HG03442 (cell line): ENCODE results near the gene WIPF3.

Source experiments
- ATAC-seq: cut with Tn5 transposase; IDR thresholded peaks from one replicate; pipeline ENCODE4 v1.9.1; 2021; ENCODE audit warnings: mild to moderate bottlenecking, moderate library complexity; ENCODE audit not compliant: unreplicated experiment

WIPF3 gene, protein sequence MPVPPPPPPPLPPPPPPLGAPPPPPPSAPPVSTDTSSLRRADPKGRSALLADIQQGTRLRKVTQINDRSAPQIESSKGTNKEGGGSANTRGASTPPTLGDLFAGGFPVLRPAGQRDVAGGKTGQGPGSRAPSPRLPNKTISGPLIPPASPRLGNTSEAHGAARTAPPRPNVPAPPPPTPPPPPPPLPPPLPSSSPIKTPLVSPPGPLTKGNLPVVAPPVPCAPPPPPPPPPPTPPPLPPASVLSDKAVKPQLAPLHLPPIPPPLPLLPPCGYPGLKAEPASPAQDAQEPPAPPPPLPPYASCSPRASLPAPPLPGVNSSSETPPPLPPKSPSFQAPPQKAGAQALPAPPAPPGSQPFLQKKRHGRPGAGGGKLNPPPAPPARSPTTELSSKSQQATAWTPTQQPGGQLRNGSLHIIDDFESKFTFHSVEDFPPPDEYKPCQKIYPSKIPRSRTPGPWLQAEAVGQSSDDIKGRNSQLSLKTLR

GRCh38 chr7:29806208-29806994 lies at the start of gene WIPF3:
TSS of gene WIPF3 (plus strand) at chr7:29806508. CDS start at chr7:29834725, 28,217 bp downstream.
- no peak for ATAC-seq

DNA sequence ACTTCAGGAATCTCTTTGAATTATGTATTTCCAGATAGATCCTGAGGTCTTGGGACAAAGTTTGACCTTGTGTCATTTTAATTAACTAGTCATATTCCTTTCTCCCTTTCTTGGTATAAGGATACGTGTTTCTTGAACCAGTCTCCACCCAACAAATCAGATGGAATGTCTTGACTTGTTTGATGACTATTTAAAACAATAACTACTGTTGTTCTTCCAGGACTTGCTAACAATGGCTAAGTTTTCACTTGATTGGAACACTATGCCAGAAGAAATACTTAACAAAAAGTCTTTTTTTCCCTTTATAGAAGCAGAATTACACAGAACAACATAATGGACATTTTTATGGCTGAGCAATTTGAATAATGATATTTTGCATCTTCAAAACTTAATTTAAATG lies 43.0 kb upstream of the WIPF3 start:
- no peak for ATAC-seq

DNA sequence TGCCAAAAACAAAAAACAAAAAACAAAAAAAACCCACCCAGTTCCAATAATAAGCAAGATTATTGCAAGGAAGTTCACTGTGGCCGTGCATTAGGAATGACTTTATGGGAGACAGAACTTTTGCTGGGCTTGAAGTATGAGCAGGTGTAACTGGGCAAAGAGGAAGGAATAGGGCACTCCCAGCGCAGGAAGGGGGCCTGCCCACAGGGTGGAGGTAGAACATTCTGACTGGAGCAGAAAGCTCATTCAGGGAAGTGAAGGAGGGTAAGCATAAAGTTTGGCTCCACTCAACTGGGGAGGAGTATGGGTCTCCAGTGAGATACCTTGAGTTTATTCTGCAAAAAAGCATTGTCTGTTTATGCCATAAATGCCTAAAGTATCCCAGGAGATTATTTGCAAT lies 42.1 kb upstream of the WIPF3 start:
- ATAC-seq = no peak

- ATAC-seq = no peak
Observed at GRCh38 chr7:29765490-29765889, 40.8 kb upstream of the WIPF3 start.

DNA sequence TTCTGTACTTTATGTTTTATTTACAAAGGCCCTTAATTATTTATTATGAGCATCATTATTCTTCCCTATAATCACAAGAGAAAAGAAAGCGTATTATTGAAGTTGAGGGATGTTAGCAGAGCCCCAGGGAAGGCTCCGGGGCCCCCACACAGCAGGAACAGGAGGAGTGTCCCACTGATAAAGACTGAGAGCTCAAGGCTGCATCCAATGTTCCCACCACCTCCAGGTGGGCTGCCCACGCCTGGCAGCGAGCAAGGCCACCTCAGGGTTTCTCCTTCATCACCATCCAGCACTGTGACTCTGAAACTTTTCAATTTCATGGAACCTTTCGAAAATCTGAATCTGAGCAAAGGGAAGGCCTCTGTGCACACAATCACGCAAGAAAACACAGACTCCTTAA lies 35.9 kb upstream of the WIPF3 start:
- ATAC-seq = no peak

DNA sequence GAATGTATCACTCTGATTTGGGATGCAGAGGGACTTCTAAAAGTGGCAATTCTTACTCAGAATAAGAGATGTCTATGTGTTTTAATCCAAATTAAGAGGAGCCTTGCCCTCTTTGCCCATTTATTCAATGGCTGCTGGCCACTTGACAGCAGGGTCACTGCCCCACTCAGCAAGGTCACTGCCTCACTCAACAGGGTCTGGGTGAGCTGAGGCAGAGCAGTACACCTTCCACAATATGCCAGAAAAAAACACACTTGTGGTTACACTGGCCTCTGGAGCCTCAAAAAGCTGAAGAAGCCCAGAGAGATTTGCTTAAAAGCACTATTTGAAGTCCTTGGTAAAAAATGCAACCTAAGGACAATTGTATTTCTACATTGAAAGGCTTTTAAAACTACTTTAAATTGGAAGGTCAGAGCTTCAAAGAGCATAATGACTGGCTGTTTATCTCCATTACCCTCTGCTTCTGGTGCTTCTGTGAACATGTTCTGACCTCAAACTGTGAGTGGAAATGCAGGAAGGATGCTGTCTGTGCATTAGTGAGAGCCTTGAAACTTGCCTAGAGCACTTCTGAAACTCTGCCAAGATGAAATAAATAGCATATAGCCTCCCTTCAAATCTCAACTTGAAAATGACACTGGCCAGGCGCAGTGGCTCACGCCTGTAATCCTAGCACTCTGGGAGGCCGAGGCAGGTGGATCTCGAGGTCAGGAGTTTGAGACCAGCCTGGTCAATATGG lies 35.1 kb upstream of the WIPF3 start:
- ATAC-seq = no peak

GRCh38 chr7:29779017-29779416 lies 27.3 kb upstream of the WIPF3 start:
- ATAC-seq = no peak

DNA sequence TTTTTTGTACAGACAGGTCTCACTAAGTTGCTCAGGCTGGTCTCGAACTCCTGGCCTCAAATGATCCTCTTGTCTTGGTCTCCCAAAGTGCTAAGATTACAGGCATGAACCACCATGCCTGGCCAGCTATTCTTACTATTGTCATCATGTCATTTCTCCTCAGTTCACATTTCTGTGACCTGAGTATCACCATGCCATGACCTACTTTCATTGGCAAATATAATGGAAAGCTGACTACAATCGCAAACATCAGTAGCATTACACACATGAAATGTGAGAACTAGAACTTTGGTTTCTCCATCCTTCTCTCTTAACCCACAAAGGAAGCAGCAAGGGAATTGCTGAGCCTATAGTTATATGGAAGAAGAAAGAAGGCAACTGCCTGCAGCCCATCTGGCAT lies 26.0 kb upstream of the WIPF3 start:
- ATAC-seq = no peak

DNA sequence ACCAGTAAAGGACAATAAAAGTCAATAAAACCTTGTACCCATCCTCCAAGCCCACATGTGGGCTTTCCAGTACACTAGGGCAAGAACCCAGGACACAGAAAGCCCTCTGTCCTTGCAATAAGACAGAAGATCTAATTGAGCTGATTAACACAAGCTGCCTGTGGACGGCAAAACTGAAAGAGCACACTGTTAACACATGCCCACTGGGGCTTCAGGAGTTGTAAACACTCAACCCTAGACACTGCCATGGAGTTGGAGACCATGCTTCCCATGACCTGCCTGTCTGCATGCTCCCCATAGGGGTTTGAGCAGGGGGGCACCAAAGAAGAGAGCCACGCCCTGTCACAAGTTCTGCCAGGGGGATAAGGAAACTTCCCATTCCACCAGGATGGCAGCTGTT lies 22.6 kb upstream of the WIPF3 start:
- ATAC-seq = no peak

DNA sequence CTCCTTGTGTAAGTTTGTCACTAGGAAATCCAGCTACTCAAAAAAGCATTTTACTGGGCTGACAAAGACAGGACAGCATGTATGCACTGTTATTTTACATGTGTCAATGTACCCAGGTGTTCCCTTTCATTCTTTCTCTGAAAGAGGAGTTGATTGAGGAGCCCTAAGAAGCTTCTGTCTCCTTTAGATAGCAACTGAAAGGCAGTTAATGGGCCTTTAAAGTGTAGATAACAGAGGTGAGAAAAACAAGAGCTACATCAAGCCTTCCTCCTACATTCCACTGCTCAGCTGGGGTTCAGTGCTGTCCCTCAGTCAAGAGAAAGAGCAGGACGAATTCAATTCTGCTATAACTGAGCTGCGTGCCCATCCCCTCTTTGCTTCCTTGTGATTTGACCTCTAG lies 12.8 kb upstream of the WIPF3 start:
- ATAC-seq = no peak

DNA sequence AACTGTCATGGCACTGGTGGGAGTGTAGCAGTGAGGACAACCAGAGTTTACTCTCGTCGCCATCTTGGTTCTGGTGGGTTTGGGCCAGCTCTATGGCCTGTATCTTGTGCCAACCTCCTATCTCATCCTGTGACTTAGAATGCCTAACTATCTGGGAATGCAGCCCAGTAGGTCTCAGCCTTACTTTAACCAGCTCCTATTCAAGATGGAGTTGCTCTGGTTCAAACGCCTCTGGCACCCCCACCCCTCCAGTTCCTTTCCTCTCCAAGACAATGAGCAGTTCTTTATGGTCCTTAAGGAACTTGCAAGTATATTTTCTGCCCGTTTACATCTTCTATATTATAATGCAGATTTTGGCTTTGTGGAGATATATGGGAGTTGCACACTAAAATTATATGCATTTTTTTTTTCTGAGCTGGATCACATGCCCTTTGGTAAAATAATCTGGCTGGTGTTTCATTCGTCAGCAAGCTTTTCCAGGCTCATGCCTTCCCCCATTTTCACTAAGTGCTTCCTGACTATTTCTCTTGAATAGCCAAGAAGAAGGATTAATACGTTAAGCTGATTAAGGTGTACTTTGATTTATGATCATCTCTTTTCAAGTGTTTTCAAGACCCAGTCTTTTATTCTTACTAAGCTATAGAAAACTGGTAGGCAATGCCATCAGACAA lies 11.2 kb upstream of the WIPF3 start:
- no peak for ATAC-seq

DNA sequence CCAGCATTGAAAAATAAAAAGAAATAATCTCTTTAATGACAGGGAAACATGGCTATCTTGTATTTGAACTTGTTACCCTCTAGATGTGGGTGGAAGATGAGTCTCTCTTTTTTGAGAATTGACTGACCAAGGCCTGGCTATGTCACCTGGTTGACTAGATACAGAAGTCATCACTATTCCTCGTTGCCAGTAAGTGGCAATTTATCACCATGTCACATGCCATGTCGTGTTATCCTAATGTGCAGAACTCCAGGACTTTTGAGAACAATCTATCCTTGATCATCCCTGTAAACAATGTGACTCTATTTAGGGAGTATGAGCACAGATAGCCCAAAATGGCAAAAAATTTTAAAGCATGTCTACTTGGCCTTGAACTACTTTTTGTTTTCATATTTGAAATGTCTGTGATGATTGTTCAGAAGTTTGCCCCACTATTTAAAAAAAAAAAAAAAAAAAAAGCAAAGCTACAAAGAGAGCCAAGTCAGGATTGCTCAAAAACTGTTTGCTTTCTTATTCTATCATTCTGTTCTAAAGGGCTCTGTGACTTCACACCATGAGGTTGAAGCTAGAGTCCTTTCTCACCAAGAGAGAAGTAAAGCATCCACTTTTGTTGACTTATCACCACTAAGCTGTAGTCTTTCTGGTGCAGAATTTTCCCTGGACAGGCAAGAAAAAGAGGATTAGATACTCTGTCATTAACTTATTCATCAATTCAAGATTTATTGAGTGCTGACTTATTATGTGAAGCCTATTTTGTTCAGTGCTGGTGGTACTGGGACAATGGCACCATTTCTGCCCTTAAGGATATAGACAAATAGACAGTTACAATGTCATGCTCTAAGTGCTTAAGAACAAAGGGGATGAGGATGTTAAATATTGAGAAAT lies 10.4 kb upstream of the WIPF3 start:
- ATAC-seq = no peak

- ATAC-seq = no peak
Observed at GRCh38 chr7:29797112-29797944, 9.0 kb upstream of the WIPF3 start.

DNA sequence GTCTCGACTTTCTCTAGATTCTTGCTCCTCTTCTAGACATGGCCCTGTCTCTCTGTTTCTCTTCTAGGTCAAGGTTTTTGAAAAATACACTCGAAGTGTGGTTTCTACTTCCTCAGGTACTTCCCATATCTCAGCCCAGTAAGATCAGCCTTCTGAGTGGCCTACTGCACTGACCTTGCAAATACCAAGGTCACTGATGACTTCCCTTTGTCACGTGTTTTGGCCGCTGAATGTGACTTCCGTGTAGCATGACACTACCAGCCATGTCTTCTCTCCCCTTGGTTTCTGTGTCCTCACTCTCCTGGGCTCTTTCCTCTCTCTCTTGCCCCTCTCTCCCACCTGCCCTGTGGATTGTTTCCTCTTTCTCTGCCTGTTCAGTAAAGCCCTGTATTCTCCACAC lies 7.9 kb upstream of the WIPF3 start:
- no peak for ATAC-seq

- no peak for ATAC-seq
Observed at GRCh38 chr7:29801929-29802328, 4.4 kb upstream of the WIPF3 start.

DNA sequence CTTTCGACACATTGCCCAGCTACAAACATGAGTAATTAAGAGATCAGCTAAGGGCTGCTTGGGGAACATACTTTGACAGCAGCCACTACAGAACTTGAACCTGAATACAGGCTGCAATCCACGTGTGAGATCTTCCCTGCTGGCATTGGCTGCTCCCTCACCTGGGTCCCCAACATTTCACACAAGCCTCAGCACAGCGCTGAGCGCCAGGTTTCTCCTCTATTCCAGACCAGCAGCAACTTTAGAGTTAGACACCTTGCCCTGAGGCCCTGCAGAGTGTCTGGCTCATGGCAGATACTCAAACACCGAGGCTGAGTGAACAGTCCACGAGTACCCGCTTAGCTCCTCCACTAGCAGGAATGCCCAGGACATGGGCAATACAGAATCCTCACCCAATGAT lies 1.3 kb upstream of the WIPF3 start:
- no peak for ATAC-seq

- ATAC-seq = no peak
Observed at GRCh38 chr7:29805886-29806207, 461 bp upstream of the WIPF3 start.

- no peak for ATAC-seq
Observed at GRCh38 chr7:29806995-29807841, 910 bp downstream of the WIPF3 start.
